Measurements from ENCODE around the gene FHIP2A.
"Not testable (repeated sequence)": the region's sequence is repeated elsewhere in the genome, so short reads cannot be mapped to it uniquely, and the experiment has no call there.

The FHIP2A gene

DNA sequence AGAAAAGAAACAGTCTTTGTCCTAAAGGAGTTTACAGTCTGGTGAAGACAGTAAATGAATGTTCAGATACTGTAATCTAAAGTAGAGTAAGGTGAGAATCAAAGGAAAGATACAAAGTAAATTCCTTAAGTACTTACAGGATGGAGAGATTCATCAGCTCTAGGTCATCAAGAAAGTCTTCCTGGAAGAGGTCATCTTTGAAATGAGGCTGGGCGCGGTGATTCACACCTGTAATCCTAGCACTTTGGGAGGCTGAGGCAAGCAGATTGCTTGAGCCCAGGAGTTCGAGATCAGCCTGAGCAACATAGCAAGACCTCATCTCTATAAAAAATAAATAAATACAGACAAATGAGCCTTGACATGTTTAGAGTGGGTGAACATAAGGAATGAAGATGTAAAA, 18.3 kb downstream of the FHIP2A start:
- ChIA-PET CTCF (no interaction called here), POLR2A (ENCODE audit: low non-redundant PET) (no interaction called here)
- TF ChIP-seq, protein P1, sequence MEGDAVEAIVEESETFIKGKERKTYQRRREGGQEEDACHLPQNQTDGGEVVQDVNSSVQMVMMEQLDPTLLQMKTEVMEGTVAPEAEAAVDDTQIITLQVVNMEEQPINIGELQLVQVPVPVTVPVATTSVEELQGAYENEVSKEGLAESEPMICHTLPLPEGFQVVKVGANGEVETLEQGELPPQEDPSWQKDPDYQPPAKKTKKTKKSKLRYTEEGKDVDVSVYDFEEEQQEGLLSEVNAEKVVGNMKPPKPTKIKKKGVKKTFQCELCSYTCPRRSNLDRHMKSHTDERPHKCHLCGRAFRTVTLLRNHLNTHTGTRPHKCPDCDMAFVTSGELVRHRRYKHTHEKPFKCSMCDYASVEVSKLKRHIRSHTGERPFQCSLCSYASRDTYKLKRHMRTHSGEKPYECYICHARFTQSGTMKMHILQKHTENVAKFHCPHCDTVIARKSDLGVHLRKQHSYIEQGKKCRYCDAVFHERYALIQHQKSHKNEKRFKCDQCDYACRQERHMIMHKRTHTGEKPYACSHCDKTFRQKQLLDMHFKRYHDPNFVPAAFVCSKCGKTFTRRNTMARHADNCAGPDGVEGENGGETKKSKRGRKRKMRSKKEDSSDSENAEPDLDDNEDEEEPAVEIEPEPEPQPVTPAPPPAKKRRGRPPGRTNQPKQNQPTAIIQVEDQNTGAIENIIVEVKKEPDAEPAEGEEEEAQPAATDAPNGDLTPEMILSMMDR (conservative IDR thresholded peaks at IDR 0.05; ENCODE audit: low read depth), result no peak
- no peak overlapping the region for H3K27ac ChIP-seq
- no peak for DNase-seq (ENCODE audit: low spot score)

DNA sequence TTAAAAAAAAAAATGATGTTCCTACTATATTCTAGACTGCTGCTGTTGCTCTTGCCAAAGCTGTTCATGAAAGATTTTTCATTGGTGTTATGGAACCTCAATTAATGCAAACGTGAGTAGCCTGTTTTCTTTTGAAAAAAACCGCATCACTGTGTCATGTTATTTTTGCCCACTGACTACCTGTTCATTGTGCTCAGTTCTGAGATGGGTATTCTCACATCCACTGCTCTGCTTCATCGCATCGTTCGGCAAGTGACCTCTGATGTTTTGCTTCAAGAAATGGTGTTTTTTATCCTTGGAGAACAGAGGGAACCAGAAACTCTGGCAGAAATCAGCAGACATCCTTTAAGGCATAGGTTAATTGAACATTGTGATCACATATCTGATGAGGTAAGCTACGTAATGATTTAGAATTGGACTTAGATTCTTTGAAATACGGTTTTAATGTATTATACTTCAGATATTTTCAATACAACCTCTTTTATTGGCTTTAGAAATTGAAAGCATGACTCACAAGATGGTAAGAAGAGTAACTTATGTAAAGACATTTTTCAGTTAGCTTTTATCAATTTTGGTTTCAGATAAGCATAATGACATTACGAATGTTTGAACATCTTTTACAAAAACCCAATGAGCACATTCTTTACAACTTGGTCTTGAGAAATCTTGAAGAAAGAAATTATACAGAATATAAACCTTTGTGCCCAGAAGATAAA, 24.6 kb downstream of the FHIP2A start:
- TF ChIP-seq, protein P1 (conservative IDR thresholded peaks at IDR 0.05; ENCODE audit: low read depth), result no peak
- DNase-seq (ENCODE audit: low spot score), result no peak
- ChIA-PET CTCF (interaction anchor here (0.7 kb wide), 1 partner anchor 634 kb away, joined by 3 read pairs; no protein-coding TSS in a partner anchor), POLR2A (ENCODE audit: low non-redundant PET) (no interaction called here)
- no peak overlapping the region for H3K27ac ChIP-seq

DNA sequence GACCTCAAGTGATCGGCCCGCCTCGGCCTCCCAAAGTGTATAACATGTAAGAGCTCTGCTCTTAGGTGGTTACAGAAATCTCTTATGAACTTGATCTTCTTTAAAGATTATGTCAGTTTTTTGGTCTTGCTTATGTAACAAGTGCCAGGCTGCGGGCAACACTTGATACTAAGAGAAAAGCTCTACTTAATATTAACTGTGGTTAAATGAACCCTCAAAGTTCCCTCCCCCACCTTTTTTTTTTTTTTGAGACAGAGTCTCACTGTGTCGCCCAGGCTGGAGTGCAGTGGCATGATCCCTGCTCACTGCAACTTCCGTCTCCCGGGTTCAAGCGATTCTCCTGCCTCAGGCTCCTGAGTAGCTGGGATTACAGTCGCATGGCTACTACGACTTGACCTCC, 25.9 kb downstream of the FHIP2A start:
- CTCF ChIA-PET, result interaction anchor here (0.7 kb wide), 1 partner anchor 15 kb away, joined by 3 read pairs; no protein-coding TSS in a partner anchor
- not testable (repeated sequence) for DNase-seq (ENCODE audit: low spot score); H3K27ac ChIP-seq
- POLR2A ChIA-PET (ENCODE audit: low non-redundant PET), result interaction anchor here (0.6 kb wide), 1 partner anchor 11 kb away, joined by 4 read pairs; no protein-coding TSS in a partner anchor

DNA sequence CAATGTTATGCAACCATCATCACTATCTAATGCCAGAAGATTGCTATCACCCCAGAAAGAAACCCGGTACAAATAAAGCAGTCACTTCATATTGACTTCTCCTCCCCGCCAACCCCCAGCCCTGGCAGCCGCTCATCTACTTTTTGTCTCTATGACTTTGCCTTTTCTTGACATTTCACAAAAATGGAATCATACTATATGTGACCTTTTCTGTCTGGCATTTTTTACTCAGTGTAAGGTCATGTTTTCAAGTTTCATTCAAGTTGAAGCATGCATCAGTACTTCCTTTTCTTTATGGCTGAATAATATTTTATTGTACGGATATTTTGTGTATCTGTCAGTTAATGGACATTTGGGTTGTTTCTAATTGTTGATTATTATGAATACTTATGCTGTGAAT, 28.1 kb downstream of the FHIP2A start:
- TF ChIP-seq, protein P1 (conservative IDR thresholded peaks at IDR 0.05; ENCODE audit: low read depth), result no peak
- H3K27ac ChIP-seq, result no peak overlapping the region
- no peak for DNase-seq (ENCODE audit: low spot score)
- POLR2A ChIA-PET (ENCODE audit: low non-redundant PET), result no interaction called here
- CTCF ChIA-PET, result no interaction called here

DNA sequence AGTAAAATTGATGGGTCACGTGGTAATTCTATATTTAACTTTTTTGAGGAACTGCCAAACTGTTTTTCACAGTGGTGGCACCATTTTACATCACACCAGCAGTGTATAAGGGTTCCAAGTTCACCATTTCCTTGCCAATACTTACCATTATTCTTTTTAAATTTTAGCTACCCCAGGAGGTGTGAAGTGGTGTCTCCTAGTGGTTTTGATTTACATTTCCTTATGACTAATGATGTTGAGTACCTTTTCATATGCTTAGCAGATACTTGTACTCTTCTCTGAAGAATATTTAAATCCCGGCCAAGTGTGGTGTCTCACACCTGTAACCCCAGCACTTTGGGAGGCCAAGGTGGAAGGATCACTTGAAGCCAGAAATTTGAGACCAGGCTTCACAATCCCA, 28.5 kb downstream of the FHIP2A start:
- DNase-seq (ENCODE audit: low spot score), result no peak
- H3K27ac ChIP-seq, result no peak overlapping the region
- TF ChIP-seq, protein P1 (conservative IDR thresholded peaks at IDR 0.05; ENCODE audit: low read depth), result no peak
- POLR2A ChIA-PET (ENCODE audit: low non-redundant PET), result no interaction called here
- CTCF ChIA-PET, result no interaction called here

DNA sequence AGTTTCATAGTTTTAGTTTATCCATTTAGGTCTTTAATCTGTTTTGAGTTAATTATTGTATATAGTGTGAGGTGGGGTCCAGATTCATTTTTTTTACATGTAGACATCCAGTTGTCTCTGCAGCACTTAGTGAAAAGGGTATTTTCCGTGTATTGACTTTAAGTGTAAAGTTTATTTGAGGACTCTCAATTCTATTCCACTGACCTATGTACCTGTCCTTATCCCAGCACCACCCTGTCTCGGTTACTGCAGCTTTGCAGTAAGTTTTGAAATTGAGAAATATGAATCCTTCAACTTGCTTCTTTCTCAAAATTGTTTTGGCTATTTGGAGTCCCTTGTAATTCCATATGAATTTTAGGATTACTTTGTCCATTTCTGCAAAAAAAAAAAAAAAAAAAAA, 29.8 kb downstream of the FHIP2A start:
- H3K27ac ChIP-seq, result no peak overlapping the region
- ChIA-PET CTCF (no interaction called here), POLR2A (ENCODE audit: low non-redundant PET) (no interaction called here)
- TF ChIP-seq, protein P1 (conservative IDR thresholded peaks at IDR 0.05; ENCODE audit: low read depth), result no peak
- DNase-seq (ENCODE audit: low spot score), result no peak

DNA sequence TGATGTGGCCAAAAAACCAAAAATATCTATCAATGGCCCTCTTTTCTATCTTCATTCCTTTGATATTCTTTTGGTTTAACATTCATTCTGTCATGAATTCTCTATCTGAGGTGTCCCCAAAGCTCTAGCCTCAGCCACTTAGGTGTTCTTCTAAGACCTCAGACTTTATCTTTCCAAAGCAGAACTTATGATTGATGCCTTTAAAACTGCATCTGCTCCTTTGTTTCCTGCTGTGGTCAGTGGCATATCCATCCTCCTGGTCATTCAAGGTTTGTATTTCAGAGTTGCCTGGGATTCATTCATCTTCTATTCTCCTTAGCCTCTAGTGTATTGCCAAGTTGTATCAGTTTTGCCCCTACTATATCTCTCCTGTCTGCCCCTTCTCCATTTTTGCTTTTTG, 30.6 kb downstream of the FHIP2A start:
- ChIA-PET CTCF (no interaction called here), POLR2A (ENCODE audit: low non-redundant PET) (no interaction called here)
- TF ChIP-seq, protein P1 (conservative IDR thresholded peaks at IDR 0.05; ENCODE audit: low read depth), result no peak
- no peak overlapping the region for H3K27ac ChIP-seq
- DNase-seq (ENCODE audit: low spot score), result no peak

Measured in RWPE1 (cell line).